HG02973 (cell line): ENCODE measurements around the gene DIMT1.

Experiments
- ATAC-seq: cut with Tn5 transposase; IDR thresholded peaks from one replicate; pipeline ENCODE4 v1.9.1; 2021; ENCODE audit warnings: moderate library complexity; ENCODE audit not compliant: unreplicated experiment

DIMT1 gene

DNA sequence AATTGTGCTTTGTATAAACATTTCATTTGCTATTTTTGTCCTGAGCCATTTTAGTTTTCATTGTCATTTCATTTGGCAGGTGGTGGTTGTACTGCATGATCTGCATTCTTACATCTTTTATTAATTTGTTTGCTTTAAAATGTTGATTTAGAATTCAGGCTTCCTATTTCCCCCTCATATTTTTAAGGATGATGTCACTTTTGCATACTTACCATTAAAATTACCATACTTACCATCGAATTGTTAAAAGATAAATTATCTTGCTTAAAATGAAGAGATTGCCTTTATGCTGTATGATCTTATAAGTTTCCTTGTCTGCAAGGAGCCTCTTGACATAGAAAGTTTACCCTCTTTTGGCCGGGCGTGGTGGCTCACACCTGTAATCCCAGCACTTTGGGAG is 31.1 kb downstream of the DIMT1 start:
- ATAC-seq = no peak

DNA sequence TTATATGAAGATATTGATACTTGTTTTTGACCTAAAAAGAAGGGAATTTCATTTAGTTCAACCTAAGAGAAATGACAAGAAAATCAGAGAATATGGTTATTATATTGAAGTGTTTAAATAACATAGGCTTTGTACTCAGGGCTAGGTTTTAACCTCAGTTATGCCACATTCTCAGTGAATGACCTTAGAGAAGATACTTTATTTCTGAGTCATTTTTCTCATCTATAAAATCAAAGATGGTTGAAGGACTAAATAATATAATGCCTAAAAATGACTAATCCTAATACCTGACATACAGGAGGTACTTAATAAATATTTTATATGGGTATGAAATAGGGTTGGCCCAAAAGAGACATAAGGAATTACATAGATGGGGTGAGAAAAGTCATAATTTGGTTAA is 32.3 kb downstream of the DIMT1 start:
- ATAC-seq = no peak

DNA sequence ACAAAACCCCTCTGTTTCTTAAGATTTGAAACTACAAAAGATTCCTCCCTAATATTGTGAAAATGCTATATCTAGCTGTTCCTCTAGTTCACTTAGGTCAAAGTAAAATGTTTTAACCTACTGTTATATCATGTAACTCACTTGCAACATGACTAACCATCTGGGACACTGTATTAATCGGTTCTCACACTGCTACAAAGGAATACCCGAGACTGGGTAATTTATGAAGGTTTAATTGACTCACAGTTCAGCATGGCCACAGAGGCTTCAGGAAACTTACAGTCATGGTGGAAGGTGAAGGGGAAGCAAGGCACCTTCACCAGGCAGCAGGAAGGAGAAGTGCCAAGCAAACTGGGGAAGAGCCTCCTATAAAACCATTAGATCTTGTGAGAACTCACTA is 34.7 kb downstream of the DIMT1 start:
- ATAC-seq = no peak

DNA sequence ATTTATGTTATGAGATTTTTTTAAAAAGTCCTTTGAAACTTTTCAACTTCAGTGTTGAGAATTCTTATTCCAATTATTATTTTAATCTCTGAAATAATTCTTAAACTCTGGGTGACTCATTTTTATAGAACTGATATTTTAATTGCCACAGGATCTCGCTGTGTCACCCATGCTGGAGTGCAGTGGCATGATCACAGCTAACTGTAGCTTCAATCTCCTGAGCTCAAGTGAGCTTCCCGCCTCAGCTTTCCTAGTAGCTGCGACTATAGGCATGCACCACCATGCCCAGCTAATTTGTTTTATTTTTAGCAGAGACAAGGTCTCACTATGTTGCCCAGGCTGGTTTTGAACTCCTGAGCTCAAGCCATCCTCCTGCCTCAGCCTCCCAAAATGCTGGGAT is 41.0 kb downstream of the DIMT1 start:
- no peak for ATAC-seq

DNA sequence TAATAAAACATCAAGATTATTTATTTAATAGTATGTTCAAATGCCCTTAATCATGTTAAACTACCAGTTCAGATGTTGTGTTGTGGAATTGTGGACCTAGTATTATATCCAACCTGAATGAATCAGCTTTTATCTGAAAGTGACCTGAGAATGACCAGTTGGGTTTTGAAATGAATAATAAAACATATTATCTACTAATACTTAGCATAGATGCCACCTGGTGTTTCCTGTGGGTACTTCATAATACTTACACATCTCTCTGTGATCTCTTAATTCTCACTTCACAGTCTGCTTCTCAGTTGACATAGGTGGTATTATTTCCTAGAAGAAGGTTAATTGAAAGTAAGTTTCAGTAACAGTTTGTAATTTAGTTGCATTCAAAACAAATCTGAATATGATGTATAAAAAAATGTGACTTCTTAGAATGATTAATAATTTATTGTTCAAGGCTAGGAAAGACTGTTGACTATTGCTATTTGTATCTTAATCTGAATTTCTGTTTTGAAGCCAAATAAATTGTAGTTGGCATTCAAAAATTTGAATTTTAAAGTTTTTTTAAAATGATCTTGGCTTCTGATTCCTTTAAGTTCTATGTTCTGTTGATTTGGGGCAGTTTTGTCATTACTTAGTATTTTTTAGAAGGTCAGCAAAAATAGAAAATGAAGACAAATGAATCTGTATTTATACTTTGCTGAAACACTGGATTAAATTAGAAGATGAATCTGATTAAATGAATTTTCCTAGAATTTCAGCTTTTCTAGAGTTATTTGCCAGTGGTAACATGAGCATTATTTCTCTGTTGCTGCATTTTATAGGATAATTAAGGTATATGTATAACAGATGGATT is 49.5 kb downstream of the DIMT1 start:
- ATAC-seq = peak; percentile 88

DNA sequence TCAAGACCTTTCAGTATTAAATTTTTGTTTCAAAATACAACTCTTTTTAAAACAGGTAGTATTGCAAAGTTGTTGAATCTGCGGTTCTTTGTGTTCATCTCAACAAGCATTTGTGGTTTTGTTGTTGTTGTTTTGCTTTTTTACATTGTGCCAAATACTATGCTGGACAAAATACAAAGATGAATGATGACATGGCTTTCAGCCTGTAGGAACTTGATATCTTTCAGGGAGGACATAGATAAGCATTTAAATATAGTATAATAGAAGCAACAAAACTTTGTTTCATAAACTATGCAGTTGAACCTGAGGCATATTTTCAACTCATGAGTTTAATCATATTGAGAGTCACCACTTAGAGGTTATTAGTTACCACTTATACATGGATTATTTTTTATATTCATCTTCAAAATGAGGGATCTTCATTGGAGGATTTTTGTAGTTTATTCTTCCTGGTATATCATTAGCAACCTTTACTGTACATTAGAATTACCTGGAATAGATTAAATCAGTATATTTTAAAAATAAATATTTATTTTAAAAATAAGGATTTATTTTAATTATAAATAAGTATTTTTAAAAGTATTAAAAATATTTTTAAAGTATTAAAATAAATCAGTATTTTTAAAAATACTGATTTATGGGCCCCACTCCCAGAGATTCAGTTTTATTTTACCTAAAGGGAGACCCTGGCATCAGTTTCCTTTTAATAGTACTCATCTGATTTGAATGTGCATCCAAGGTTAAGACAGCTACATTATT is 54.8 kb downstream of the DIMT1 start:
- ATAC-seq = no peak

DNA sequence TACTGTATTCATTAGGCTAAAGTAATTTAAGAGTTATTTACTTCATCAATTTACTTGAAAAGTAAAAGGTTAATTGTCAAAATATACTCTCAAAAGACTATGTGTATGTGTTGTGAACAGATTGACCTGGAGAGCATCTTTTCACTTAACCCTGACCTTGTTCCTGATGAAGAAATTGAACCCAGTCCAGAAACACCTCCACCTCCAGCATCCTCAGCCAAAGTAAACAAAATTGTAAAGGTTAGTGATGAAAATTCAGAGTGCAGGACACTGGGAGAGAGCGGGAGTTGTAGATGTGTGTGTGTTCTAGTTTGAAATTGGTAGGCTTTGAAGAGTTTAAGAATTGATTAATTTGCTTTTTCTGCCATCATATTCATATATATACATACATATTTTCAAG is 55.8 kb downstream of the DIMT1 start:
- ATAC-seq = no peak

DNA sequence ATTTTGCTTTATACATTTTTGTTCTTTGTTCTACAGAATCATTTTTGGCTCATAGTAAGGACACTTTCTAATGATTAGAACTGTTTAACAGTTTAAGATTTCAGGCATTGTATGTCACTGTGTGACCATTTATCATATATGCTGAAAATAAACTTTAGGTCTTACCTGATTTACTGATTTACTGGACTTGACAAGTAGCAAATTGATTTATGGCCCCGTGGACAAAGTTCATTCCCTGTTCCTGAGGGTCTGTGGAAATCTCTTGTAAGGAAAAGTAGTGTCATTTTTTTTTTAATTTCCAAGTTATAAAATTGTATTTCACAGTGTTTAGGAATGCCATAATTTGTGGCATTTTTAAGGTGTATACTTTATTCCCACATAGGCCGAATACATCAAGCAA is 57.0 kb downstream of the DIMT1 start:
- no peak for ATAC-seq

DNA sequence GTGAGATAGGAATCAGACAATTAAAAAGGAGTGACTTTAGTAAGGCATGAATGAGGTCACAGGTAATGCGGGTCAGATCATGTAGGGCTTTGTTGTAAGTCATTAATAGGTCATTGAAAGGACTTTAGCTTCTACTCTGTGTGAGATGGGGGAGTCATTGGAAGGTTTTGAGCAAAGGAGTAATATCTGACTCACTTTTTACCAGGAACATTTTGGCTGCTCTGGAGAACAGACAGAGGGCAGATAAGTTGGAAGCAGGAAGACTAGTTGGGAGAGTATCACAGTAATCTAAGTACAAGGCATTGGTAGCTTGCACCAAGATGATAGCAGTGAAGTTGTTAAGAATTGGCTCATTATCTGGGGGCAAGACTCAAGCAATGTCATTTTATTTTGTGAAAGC is 60.3 kb downstream of the DIMT1 start:
- no peak for ATAC-seq

DNA sequence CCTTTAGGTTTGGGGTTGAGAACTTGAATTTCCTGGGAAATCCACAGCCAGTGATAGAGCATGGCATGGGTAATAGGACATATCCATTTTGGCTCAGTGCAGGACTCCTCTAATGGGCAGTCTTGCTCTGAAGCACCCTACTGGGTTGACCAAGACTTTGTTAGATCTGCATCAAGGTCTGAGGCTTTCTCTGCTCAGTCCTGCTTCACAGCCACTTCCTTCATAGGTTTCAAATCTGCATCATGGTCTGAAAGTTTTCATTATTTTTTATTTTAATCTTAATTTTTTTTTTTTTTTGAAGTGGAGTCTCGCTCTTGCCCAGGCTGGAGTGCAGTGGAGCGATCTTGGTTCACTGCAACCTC is 61.2 kb downstream of the DIMT1 start:
- ATAC-seq = peak; percentile 39

DNA sequence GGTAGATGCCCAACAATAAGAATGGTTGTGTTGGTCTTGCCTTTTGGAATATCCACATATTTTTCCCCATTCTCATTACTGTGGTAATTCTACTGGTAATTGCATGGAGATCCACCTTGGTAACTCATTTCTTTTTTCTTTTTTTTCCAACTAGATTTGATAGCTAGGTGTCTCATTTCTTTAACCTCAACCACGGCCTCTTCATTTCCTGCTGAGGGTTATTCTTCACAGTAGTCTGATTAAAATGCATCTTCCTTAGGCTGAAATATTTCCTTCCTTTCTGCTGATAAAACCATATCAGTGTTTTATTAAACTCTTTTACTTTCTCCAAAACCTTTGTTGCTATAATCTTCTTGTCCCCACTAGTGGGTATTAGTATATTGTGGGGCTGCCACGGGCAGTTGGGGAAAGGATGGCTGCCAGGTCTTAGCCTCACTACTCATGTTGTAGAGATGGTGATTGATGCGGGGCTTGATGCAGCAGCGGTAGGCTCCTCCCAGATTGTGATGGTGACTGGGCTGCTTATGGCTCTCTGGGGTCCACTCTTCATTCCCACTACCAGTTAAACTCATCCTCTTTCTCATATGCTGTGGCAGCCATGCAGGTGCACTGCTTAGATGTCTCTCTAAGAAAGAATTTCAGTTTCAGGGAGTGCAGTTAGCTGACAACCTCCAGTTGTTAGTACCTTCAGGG is 61.8 kb downstream of the DIMT1 start:
- ATAC-seq = peak; percentile 55

DNA sequence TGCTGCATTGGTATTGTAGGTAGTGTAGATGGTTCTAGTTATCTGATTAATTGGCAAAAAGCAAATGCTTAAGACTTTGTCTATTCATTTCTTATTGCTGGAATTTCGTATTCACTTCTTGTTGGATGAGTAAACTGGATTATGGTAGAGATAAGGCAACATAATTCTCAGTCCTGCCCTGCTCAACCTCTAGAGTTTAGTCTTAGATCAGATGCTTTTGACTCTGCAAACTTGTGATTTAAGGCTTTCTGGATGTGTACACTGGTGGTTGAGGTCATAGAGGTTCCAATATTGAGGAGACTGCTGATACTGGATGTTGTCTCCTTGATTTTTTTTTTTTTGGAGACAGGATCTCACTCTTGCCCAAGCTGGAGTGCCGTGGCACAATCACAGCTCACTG is 62.7 kb downstream of the DIMT1 start:
- no peak for ATAC-seq

DNA sequence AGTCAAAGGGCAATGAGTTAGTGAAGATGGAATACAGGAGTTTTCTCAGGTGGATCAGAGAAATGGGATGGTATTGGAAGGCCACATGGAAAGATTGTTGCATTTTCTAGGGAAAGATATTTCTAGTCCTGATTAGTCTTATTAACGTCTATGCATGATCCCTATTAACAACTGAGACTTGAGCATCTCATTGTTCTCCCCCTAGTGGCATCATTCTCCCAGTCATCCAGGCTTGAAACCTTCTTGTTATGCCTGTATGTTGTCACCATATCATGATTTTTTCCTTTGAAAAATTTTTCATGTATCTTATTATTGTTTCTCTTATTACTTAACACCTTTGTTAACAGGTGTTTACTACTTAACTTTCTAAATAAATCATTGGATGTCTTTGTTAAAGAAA is 63.3 kb downstream of the DIMT1 start:
- ATAC-seq = no peak
